IPS-NIHi11 (cell line): ENCODE results near the gene C16orf92.
A peak's percentile ranks its signal among the peaks of the same experiment; 100 is the strongest.

Experiments used
- DNase-seq: peaks from one replicate; pipeline ENCODE4 v3.0.0; 2012; ENCODE audit warnings: mixed read lengths, low spot score

Gene C16orf92, protein sequence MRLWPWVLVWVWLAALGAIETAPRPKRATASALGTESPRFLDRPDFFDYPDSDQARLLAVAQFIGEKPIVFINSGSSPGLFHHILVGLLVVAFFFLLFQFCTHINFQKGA

DNA sequence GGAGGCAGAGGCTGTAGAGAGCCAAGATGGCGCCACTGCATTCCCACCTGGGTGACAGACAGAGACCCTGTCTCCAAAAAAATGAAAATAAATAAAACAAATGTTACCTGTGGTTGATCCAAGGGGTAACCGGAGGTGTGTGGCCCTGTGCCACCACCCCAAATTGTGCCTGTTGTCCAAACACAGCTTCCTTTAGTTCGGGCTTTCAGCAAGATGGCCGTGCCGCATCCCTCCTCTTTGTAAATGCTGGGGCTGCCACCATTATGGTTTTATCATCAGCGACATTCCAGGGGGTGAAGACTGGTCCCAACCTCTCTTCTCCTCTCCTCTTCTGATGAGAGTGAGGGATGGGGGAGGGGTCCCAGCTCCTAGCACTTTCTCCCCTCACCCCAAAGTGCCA is at the start of gene C16orf92:
Gene C16orf92 (plus strand): TSS at position 312 of the 400 bp plus-strand sequence. CDS start 143 bp downstream, outside the sequence.
- no peak for DNase-seq

DNA sequence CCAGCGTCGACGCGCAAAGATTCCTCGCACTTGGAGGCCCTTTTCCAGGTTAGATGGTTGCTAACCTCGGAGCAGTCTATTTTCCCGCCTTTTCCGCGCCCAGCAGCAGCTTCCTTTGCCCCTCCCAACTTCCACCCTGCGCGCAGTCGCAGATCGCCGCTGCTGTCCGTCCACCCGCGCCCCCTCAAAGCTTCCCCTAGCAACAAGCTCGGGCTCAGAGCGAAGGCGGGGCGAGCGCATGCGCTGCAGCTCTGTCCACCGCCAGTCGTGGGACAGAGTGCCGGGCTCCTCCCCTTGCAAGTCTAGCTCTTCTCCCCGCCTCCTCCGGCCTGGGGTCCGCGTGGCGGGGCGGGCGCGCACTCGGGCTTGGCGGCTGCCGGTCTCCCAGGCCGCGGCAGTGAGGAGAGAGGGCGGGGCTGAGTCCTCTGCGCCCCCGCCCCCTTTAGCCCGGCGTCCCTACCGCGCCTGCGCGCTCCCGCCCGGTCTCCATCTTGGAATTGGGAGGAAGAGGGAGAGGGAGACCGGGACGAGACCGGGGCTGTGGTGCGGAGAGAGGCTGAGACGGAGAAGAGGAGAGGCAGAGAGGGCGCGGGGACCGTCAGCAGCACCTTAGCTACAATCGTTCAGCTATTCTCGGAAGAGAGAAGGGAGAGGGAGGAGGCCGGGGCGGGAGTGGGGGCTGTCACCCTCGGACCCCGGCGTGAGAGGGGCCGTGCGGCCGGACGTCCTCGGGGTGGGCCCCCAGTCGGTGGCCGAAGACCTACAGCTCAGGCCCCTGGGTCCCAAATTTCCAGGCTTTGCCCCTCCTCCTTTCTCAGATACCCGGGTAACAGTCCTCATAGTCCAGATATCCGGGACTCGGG is 49.4 kb upstream of the C16orf92 start, which contains the start of gene TAOK2:
Gene TAOK2 (plus strand): TSS at position 485 of the 863 bp plus-strand sequence. CDS start 3,905 bp downstream, outside the sequence.
- peak; percentile 100 for DNase-seq

DNA sequence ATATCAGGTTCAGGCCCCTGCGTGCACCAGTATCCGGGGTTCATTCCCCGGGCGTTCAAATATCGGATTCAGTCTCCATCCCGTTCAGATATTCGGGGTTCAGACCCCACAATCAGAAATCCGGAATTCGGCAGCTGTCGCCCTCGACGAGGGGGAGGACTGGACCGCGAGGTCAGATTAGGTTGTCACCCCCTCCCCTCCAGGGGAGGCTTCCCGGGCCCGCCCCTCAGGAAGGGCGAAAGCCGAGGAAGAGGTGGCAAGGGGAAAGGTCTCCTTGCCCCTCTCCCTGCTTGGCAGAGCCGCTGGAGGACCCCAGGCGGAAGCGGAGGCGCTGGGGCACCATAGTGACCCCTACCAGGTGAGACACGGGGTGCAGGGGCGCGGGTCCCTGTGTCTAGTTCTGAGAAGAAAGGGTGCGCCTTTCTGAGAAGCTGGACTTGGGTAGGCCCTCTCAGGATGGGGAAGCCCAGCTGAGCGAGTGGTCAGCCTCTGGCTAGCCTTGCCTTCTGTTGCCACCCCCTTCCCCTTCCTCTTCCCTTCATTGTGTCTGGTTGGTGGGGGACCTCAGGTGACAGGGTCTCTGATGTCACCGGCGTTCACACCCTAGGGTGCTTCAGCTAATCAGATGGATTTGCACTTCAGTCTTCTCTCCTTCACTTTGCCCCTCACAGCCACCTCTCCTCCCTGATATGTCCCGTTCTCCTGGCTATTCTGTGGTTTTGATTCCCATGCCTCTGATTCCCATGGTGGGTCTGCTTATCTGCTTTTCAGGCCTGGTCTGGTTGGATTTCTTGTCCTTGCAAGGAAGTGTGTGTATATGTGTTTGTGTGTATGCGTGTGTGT is 48.5 kb upstream of the C16orf92 start:
- peak; percentile 63 for DNase-seq

DNA sequence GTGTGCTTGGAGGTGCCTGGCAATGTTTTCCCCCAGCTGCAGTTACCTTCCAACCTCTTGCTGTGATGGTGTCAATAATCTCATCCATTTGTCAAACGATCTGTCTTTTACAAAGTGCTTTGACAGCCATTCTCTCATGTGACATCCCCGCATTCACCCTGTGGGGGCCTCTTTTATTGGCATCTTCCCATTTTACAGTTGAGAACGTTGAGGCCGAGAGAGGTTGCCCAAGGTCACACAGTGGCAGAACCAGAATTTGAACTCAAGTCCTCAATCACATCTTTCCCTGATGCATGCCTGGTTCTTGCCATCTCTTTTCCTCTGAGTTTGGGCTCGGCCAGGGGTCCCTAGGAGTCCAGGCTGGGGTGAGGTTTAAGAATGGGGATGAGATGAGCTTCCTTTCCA is 47.9 kb upstream of the C16orf92 start:
- no peak for DNase-seq

DNA sequence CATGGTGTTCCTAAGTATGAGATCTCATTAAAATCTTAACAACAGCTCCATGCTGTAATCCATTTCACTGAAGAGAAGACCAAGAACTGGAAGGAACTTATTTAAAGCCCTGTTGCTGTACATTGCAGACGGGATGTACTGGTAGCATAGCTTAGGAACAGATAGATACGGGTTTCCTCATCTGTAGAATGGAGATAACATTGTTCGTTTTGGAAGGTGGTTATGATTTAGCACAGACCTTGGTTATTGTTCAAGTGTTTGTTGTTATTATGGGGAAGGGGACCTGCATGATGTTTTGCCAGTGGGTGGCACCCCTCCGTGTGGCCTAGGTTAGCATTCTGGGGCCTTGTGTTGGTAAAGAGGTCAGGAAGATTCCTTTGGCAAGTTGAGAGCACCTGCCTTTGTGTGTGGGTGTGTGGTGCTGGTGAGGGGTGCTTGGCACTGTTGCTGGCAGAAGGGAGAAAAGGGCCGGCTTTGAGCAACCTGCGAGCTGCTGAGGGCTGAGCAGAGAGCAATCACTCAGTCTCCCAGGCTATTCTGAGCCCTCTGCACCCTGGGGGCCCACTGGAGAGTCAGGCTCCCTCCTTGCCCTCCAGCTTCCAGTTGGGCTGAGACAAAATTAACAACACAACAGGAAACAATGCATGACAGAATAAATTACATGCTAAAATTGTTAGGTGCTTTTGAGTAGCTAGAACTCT is 47.0 kb upstream of the C16orf92 start:
- no peak for DNase-seq

DNA sequence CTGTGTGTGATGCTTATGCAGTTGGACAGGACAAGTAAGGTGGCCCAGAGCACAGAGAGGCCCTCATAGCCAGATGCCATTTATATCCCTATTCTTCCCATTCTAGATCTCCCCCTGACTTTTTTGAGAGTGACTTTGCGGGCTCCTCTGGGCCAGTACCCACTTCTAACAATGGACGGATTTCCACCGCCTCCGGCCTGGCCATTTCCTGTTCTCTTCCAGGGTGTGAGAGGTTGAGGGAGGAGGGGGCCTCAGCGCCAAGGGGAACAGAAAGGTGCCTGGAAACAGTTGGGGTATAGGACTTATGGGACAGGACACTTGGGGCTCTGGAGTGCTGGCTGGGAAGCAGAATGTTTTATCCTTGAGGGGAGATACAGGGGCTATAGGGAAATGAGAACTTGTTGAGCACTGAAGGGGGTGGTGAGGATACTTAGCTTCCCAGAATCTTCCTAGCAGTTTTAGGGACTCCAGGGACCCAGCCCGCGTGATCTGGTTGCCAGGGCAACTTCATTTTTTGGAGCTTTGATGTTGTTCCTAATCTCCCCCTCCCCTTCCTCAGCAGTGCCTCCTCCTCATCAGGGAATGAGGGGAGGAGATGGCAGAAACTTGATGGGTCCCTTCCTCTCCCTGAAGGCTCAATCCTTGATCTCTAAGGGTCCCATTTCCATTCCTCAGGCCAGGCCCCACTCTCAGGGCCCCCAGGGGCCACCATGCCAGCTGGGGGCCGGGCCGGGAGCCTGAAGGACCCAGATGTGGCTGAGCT is 45.8 kb upstream of the C16orf92 start:
- no peak for DNase-seq

DNA sequence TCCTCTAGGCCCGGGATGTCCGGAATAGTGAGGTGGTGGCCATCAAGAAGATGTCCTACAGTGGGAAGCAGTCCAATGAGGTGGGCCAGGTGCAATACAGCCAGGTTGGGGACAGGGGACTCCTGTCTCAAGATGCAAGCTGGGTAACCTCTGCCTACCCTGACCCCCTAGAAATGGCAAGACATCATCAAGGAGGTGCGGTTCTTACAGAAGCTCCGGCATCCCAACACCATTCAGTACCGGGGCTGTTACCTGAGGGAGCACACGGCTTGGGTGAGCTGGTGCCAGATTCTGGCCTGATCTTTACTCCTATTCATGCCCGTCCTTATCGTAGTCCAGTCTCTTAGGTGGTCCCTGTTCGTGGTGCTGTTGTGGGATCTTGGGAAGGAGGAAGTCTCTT is 44.9 kb upstream of the C16orf92 start:
- DNase-seq: no peak

DNA sequence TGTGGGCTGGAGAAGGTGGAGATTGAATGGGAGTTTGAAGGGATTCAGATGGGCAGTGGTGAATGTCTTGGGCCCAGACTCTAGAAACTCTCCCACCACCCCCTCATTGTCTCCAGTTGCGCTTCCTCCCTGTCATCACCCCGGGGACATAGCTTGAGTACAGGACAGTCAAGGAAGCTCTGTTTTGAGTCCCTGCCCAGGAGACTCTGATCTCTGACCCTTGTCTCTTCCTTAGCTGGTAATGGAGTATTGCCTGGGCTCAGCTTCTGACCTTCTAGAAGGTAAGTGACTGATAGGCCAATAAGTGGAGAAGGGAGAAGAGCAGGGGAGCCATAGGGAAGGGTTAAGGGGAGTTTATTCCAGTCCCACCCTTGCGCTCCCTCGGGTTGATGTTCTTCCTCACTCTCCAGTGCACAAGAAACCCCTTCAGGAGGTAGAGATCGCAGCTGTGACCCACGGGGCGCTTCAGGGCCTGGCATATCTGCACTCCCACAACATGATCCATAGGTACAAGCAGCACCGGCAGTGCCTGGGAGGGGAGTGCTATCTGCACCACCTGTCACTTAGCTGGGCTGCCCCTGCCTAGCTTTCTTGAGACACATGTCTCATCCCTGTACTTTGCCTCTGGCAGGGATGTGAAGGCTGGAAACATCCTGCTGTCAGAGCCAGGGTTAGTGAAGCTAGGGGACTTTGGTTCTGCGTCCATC is 44.3 kb upstream of the C16orf92 start:
- DNase-seq: no peak

DNA sequence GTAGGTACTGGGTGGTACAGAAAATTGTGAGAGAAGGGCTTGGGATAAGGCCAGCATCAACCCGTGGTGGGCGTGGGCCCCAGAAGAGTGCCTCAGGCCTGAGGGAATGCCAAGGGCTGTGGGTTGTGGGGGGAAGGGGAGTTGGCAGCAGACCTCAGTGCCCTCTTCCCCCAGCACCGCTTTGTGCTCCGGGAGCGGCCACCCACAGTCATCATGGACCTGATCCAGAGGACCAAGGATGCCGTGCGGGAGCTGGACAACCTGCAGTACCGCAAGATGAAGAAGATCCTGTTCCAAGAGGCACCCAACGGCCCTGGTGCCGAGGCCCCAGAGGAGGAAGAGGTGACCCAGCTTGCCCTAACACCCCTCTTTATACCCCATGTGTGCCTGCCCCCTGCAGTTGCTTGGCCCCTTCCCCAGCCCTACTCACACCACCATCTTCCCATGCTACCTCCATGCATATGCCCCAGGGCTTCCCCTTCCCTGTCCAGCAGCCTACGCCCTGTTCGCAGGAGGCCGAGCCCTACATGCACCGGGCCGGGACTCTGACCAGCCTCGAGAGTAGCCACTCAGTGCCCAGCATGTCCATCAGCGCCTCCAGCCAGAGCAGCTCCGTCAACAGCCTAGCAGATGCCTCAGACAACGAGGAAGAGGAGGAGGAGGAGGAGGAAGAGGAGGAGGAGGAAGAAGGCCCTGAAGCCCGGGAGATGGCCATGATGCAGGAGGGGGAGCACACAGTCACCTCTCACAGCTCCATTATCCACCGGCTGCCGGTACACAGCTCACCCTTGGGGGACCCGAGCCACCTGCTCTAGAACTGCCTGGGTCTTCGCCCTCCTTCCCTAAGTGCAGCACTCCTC is 40.2 kb upstream of the C16orf92 start:
- DNase-seq: no peak

DNA sequence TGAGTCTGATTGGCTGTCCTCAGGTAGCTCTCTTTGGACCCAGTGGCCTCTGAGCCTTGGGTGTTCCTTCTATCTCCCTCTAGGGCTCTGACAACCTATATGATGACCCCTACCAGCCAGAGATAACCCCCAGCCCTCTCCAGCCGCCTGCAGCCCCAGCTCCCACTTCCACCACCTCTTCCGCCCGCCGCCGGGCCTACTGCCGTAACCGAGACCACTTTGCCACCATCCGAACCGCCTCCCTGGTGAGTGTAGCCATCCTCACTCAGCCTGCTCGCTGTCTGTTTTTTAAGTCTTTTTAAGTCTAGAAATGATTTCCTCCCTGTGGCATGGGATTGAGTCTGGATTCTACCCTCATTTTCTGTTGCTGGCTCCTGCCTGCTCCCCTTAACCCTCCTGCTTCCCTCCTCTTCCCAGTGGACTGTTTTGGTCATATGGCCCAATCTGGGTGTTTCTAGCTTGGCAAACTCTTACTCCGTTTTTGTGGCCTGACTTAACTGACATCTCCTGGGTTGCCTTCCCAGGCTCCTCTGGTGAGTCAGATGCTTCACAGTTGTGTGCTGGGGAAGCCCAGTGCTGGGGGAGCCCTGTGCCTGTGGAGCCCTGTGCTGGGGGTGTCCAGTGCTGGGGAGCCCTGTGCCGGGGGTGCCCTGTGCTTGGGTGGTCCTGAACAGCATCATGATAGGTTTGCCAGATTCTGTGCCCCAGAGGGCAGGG is 39.4 kb upstream of the C16orf92 start:
- no peak for DNase-seq

DNA sequence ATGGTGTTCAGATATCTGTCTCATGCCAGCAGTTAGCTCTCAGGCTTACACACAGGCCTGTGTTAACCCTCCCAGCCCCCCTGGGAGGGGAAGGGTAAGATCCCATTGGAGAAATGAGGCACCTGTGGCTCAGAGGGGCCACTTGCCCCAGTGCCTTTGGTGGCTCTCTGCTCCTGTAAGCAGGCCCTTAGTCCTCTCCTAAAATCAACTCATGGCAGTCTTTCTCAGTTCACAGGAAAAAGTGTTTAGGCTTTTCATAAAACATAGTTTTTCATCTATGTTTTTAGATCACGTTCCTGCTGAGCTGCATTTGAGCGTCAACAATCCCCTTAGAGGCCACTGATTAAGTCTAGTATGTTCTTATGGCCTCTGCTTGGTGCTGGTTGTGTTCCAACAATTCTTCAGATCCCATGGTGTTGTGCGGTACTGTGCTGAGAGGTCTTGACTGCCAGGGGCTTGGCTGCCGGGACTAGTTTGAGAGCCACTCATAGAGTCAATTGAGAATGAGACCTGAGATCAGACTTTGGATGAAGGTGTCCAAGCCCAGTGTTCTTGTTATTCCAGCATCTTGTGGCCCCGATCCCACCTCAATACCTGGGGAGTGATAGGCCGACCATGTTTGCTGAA is 38.7 kb upstream of the C16orf92 start:
- no peak for DNase-seq

DNA sequence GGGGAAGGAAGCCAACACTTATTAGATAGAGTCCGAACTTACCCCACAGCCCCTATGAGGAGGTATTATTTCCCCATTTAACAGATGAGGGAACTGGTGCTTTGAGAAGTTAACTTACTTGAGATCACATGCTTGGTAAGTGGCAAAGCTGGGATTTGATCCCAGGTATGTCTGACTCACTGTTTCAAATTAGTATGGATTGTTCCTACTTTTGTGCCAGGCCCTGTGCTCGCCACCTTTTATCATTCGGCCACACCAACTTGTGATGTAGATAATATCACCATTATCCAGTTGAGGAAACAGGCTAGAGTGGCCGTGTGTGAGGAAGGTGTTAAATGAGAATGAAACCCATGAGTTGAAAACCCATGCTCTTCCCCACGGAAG is 38.2 kb upstream of the C16orf92 start:
- DNase-seq: no peak

DNA sequence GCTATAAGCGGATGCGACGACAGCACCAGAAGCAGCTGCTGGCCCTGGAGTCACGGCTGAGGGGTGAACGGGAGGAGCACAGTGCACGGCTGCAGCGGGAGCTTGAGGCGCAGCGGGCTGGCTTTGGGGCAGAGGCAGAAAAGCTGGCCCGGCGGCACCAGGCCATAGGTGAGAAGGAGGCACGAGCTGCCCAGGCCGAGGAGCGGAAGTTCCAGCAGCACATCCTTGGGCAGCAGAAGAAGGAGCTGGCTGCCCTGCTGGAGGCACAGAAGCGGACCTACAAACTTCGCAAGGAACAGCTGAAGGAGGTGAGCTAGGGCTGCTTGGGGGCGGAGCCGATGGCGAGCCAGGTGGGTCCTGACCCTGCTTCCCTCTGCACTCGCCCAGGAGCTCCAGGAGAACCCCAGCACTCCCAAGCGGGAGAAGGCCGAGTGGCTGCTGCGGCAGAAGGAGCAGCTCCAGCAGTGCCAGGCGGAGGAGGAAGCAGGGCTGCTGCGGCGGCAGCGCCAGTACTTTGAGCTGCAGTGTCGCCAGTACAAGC is 37.7 kb upstream of the C16orf92 start:
- no peak for DNase-seq

DNA sequence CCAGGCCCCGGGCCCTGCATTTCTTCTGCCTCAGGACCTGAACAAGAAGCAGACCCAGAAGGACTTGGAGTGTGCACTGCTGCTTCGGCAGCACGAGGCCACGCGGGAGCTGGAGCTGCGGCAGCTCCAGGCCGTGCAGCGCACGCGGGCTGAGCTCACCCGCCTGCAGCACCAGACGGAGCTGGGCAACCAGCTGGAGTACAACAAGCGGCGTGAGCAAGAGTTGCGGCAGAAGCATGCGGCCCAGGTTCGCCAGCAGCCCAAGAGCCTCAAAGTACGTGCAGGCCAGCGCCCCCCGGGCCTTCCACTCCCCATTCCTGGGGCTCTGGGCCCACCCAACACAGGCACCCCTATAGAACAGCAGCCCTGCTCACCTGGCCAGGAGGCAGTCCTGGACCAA is 36.8 kb upstream of the C16orf92 start:
- no peak for DNase-seq

DNA sequence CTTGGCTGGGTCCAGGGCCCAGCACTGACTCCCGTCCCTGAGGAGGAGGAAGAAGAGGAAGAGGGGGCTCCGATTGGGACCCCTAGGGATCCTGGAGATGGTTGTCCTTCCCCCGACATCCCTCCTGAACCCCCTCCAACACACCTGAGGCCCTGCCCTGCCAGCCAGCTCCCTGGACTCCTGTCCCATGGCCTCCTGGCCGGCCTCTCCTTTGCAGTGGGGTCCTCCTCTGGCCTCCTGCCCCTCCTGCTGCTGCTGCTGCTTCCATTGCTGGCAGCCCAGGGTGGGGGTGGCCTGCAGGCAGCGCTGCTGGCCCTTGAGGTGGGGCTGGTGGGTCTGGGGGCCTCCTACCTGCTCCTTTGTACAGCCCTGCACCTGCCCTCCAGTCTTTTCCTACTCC is 36.1 kb upstream of the C16orf92 start:
- no peak for DNase-seq

DNA sequence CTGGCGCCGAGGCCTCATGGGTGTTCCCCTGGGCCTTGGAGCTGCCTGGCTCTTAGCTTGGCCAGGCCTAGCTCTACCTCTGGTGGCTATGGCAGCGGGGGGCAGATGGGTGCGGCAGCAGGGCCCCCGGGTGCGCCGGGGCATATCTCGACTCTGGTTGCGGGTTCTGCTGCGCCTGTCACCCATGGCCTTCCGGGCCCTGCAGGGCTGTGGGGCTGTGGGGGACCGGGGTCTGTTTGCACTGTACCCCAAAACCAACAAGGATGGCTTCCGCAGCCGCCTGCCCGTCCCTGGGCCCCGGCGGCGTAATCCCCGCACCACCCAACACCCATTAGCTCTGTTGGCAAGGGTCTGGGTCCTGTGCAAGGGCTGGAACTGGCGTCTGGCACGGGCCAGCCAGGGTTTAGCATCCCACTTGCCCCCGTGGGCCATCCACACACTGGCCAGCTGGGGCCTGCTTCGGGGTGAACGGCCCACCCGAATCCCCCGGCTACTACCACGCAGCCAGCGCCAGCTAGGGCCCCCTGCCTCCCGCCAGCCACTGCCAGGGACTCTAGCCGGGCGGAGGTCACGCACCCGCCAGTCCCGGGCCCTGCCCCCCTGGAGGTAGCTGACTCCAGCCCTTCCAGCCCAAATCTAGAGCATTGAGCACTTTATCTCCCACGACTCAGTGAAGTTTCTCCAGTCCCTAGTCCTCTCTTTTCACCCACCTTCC is 35.5 kb upstream of the C16orf92 start:
- no peak for DNase-seq

DNA sequence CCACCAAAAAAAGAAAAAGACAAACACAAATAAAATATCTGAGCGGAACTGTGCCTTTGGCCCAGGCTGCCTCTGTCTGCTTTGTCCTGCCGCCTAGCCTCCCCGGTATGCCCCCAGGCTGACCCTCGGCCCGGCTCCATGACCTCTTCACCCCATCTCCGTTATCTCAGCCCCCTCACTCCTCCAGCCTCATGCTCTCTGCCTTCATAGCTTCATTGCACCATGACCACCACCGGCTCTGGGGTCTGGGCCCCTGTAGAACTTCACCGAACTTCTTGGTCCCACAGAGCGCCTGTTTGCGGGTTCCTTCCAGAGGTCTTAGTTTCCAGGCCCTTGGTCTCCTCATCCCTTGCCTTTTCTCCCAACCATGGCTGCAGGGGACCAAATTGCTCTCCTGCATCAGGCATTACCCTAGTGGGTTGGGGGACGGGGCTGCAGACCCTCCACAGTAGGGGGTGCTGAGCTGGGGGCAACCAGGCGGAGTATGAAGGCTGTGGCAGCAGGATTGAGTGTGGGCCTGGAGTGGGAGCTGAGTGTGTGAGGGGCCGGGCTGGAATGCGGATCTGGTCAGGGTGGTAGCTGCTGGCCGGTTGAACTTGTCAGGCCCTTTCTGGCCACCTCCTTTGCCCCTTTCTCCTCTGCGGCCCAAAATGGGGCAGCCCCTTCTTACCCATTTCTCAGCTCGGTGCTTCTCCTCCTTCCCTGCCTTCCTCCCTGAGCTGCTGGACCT is 34.5 kb upstream of the C16orf92 start:
- no peak for DNase-seq
